ENCODE measurements around the gene CAVIN4. TPM values are rescaled to one million over a fixed set of nuclear protein-coding genes. Genes with fewer than 3 reads are reported as not detected.
A peak's percentile ranks its signal among the peaks of the same experiment; 100 is the strongest.

The CAVIN4 gene
- total and polyA plus RNA-seq, 9 of the 15 experiments (the other 6 are each of a cell fraction or from before 2014, with no cell fraction given) = 0.06 to 0.29 (median 0.18) TPM

DNA sequence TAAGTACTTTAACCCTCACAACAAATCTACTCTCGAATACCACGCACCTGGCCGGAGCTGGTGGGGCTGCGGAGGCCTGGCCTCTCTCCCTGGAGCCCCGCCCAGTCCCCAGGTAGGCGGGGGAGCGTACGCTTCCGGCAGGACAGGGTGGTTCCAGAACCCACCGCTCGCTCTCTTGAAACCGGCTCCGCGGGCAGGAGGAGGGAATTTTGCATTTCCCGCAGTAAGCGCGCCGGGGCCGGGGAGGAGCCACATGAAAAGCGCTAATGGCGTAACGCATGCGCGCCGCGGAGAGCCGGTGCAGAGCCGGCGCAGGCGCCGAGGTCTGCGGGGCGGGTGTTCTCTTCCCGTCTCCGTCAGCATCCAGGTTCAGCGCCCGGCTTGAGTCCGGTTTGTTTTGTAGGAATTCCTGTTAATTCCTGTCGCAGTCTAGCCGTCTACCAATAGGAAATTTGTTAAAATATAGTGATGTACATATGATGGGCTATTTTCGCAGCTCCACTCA lies 20.8 kb downstream of the CAVIN4 start (continued):
- no peak for TF ChIP-seq ZNF655 (CRISPR knock-in tag; IDR thresholded peaks at IDR 0.05)
- no peak for TF ChIP-seq ZNF311 (CRISPR knock-in tag; IDR thresholded peaks at IDR 0.05)
- TF ChIP-seq, protein P1, sequence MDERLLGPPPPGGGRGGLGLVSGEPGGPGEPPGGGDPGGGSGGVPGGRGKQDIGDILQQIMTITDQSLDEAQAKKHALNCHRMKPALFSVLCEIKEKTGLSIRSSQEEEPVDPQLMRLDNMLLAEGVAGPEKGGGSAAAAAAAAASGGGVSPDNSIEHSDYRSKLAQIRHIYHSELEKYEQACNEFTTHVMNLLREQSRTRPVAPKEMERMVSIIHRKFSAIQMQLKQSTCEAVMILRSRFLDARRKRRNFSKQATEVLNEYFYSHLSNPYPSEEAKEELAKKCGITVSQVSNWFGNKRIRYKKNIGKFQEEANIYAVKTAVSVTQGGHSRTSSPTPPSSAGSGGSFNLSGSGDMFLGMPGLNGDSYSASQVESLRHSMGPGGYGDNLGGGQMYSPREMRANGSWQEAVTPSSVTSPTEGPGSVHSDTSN (CRISPR knock-in tag; IDR thresholded peaks at IDR 0.05; ENCODE audit: low read depth) = no peak
- TF ChIP-seq, protein P1 (tag; conservative IDR thresholded peaks at IDR 0.05; ENCODE audit: low read depth) = no peak
- peak; percentile 71 for TF ChIP-seq POLR2G (IDR thresholded peaks at IDR 0.05; ENCODE audit: low read depth, low read length)
- no peak for TF ChIP-seq NCOA1 (IDR thresholded peaks at IDR 0.05; ENCODE audit: low read depth)
- TF ChIP-seq, protein P2, sequence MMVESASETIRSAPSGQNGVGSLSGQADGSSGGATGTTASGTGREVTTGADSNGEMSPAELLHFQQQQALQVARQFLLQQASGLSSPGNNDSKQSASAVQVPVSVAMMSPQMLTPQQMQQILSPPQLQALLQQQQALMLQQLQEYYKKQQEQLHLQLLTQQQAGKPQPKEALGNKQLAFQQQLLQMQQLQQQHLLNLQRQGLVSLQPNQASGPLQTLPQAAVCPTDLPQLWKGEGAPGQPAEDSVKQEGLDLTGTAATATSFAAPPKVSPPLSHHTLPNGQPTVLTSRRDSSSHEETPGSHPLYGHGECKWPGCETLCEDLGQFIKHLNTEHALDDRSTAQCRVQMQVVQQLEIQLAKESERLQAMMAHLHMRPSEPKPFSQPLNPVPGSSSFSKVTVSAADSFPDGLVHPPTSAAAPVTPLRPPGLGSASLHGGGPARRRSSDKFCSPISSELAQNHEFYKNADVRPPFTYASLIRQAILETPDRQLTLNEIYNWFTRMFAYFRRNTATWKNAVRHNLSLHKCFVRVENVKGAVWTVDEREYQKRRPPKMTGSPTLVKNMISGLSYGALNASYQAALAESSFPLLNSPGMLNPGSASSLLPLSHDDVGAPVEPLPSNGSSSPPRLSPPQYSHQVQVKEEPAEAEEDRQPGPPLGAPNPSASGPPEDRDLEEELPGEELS (CRISPR knock-in tag; IDR thresholded peaks at IDR 0.05; ENCODE audit: borderline replicate concordance) = no peak
- TF ChIP-seq MEF2A (IDR thresholded peaks at IDR 0.05; ENCODE audit: control insufficient read depth, low read depth, low read length) = no peak
- TF ChIP-seq ZNF707 (CRISPR knock-in tag; conservative IDR thresholded peaks at IDR 0.05) = no peak
- TF ChIP-seq GABPB1 (CRISPR knock-in tag; IDR thresholded peaks at IDR 0.05) = no peak
- no peak for TF ChIP-seq ZNF561 (CRISPR knock-in tag; conservative IDR thresholded peaks at IDR 0.05)
- TF ChIP-seq TAF15 (IDR thresholded peaks at IDR 0.05; ENCODE audit: low read depth, low read length) = peak; percentile 98; the same call in 1 of the 2 replicates
- TF ChIP-seq, protein P3, sequence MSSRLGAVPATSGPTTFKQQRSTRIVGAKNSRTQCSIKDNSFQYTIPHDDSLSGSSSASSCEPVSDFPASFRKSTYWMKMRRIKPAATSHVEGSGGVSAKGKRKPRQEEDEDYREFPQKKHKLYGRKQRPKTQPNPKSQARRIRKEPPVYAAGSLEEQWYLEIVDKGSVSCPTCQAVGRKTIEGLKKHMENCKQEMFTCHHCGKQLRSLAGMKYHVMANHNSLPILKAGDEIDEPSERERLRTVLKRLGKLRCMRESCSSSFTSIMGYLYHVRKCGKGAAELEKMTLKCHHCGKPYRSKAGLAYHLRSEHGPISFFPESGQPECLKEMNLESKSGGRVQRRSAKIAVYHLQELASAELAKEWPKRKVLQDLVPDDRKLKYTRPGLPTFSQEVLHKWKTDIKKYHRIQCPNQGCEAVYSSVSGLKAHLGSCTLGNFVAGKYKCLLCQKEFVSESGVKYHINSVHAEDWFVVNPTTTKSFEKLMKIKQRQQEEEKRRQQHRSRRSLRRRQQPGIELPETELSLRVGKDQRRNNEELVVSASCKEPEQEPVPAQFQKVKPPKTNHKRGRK (tag; IDR thresholded peaks at IDR 0.05) = no peak
- peak; percentile 62; the same call in 1 of the 2 replicates for TF ChIP-seq FOXJ2 (tag; IDR thresholded peaks at IDR 0.05)
- TF ChIP-seq, protein P4, sequence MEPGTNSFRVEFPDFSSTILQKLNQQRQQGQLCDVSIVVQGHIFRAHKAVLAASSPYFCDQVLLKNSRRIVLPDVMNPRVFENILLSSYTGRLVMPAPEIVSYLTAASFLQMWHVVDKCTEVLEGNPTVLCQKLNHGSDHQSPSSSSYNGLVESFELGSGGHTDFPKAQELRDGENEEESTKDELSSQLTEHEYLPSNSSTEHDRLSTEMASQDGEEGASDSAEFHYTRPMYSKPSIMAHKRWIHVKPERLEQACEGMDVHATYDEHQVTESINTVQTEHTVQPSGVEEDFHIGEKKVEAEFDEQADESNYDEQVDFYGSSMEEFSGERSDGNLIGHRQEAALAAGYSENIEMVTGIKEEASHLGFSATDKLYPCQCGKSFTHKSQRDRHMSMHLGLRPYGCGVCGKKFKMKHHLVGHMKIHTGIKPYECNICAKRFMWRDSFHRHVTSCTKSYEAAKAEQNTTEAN (CRISPR knock-in tag; IDR thresholded peaks at IDR 0.05) = no peak
- TF ChIP-seq ZNF280B (CRISPR knock-in tag; IDR thresholded peaks at IDR 0.05) = no peak
- TF ChIP-seq GTF2A2 (tag; IDR thresholded peaks at IDR 0.05) = no peak
